ENCODE measurements around the gene FOXL2NB. TPM values are rescaled to one million over a fixed set of nuclear protein-coding genes. Genes with fewer than 3 reads are reported as not detected.

FOXL2NB gene
- total RNA-seq, 1 experiment from 2014 or later = 0.31 TPM

DNA sequence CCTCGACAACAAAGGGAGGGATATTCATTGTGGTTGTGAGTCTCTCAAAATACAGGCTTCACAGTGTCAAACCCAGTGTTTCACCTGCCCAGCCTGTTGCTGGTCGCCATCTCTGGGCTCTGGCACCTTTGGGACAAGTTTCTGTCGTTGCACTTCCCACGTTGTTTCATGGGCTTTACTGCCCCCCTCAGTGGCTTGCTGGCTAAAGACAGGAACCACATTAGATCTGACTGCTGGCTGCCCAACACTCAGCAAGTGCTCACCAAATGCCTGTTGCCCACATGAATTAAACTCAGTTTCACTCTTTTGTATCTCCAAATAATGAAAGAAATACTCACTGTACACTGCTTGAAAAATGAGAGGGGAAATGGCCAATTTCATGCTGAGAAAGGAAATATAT lies 27.7 kb upstream of the FOXL2NB start:
- Histone ChIP-seq H2BK12ac (ENCODE audit: insufficient read length, low read depth, low read length) (no peak overlapping the region), H4K8ac (replicated peaks; ENCODE audit: insufficient read length, low read depth, low read length) (no peak overlapping the region), H3K14ac (ENCODE audit: insufficient read depth, low read length) (no peak overlapping the region), H3K23ac (ENCODE audit: insufficient read length, low read depth, low read length) (no peak overlapping the region), H4K91ac (ENCODE audit: insufficient read length, low read depth, low read length) (no peak overlapping the region), H3K4ac (ENCODE audit: low read depth, low read length) (no peak overlapping the region), H3K27me3 (ENCODE audit: insufficient read depth, low read length) (no peaks in the 10 kb centered on the region), H3K79me2 (ENCODE audit: insufficient read depth, low read length) (no peaks in the 10 kb centered on the region), H3K27ac (ENCODE audit: insufficient read length, low read depth, low read length) (no peak overlapping the region), H3K4me1 (ENCODE audit: insufficient read depth, low read length) (no peaks in the 10 kb centered on the region; the same call in 1 of the 2 replicates), H2AFZ (ENCODE audit: low read length) (no peak overlapping the region), H3K56ac (ENCODE audit: insufficient read length, low read depth, low read length) (no peak overlapping the region), H3K23me2 (ENCODE audit: insufficient read length, low read depth, low read length, poor library complexity, severe bottlenecking) (peaks cover 5% of the 10 kb centered on the region), H3K4me2 (ENCODE audit: insufficient read depth, insufficient read length, low read length) (no peak overlapping the region), H4K5ac (ENCODE audit: insufficient read length, low read depth, low read length) (no peak overlapping the region), H2BK15ac (ENCODE audit: low read depth, low read length) (no peak overlapping the region), H2BK120ac (ENCODE audit: low read depth, low read length, poor library complexity, severe bottlenecking) (no peak overlapping the region), H2BK20ac (ENCODE audit: low read depth, low read length, poor library complexity, severe bottlenecking) (no peak overlapping the region), H3K9me3 (ENCODE audit: control insufficient read depth, low read depth, low read length) (no peaks in the 10 kb centered on the region), H4K20me1 (ENCODE audit: control insufficient read depth, insufficient read depth, insufficient read length) (no peaks in the 10 kb centered on the region), H2BK5ac (ENCODE audit: insufficient read length, low read length) (no peak overlapping the region), H3T11ph (ENCODE audit: low read length) (no peak overlapping the region), H3K79me1 (ENCODE audit: insufficient read depth, low read depth, low read length, poor library complexity, severe bottlenecking) (no peaks in the 10 kb centered on the region), H3K9ac (ENCODE audit: extremely low read depth, insufficient read length, low read length) (no peak overlapping the region), H3K18ac (ENCODE audit: insufficient read length, low read depth, low read length) (no peak overlapping the region), H2AK5ac (ENCODE audit: insufficient read length, low read length) (no peak overlapping the region)
- H3K9me3 Mint-ChIP-seq = no peaks in the 10 kb centered on the region
- no peak for DNase-seq
- no peaks in the 10 kb centered on the region for H3K36me3 Mint-ChIP-seq (ENCODE audit: insufficient read depth in 1 of 3, low read depth in 3 of 3)
- no peak overlapping the region for H3K4me3 Mint-ChIP-seq
- peaks cover 18% of the 10 kb centered on the region for H3K27me3 Mint-ChIP-seq (ENCODE audit: low read depth)
- WGBS (ENCODE audit: extremely low coverage, insufficient read length, low lambda C conversion rate) = no CpG with 5 or more reads among the region's 4 CpGs
- TF ChIP-seq, protein P1, sequence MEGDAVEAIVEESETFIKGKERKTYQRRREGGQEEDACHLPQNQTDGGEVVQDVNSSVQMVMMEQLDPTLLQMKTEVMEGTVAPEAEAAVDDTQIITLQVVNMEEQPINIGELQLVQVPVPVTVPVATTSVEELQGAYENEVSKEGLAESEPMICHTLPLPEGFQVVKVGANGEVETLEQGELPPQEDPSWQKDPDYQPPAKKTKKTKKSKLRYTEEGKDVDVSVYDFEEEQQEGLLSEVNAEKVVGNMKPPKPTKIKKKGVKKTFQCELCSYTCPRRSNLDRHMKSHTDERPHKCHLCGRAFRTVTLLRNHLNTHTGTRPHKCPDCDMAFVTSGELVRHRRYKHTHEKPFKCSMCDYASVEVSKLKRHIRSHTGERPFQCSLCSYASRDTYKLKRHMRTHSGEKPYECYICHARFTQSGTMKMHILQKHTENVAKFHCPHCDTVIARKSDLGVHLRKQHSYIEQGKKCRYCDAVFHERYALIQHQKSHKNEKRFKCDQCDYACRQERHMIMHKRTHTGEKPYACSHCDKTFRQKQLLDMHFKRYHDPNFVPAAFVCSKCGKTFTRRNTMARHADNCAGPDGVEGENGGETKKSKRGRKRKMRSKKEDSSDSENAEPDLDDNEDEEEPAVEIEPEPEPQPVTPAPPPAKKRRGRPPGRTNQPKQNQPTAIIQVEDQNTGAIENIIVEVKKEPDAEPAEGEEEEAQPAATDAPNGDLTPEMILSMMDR (conservative IDR thresholded peaks at IDR 0.05) = peak; percentile 26; the same call in 1 of the 3 replicates
- H3K4me1 Mint-ChIP-seq = peaks cover 8% of the 10 kb centered on the region in 2 experiments
- no peak overlapping the region for H3K27ac Mint-ChIP-seq
